PC-9 (cell line): ENCODE results near the gene GLT8D1. TPM values are rescaled to one million over a fixed set of nuclear protein-coding genes. Genes with fewer than 3 reads are reported as not detected.

Experiments used
- BruUV-seq: library from RNA; stranded (reverse); fragments of 400-500 nt; replicated peaks from 2 replicates; lab custom pipeline; 2021; lab: Mats Ljungman, UMichigan
- CTCF ChIA-PET: fragments of 300-600 bp; sonication (Branson Sonifier 250); formaldehyde crosslinking; loops from one replicate; lab custom pipeline; 2022; ENCODE audit warnings: antibody characterized with exemption; lab: Charles Lee
- POLR2A ChIA-PET: fragments of 300-600 bp; sonication (Branson Sonifier 250); formaldehyde crosslinking; loops from one replicate; lab custom pipeline; 2022; ENCODE audit warnings: antibody characterized with exemption; ENCODE audit not compliant: unreplicated experiment; lab: Charles Lee
- DNase-seq, 2 experiments: peaks; one replicate each; pipeline versions ENCODE4 v3.0.0 to v3.0.0-alpha.2; 2015 to 2022; ENCODE audit warnings: mixed read lengths in 1 of 2
- H2AFZ ChIP-seq: fragments of 200-600 bp; sonication (generic); 2 replicates; pipeline ENCODE4 v1.8.1; 2017; ENCODE audit warnings: antibody characterized with exemption
- H3F3A ChIP-seq: fragments of 200-600 bp; sonication (generic); 2 replicates; pipeline ENCODE4 v1.8.1; 2017; ENCODE audit warnings: antibody characterized with exemption, mild to moderate bottlenecking, low read depth; ENCODE audit not compliant: insufficient read depth
- H3K27ac ChIP-seq: fragments of 200-600 bp; sonication (generic); 2 replicates; pipeline ENCODE4 v1.6.1; 2016; ENCODE audit warnings: mixed run types
- H3K27me3 ChIP-seq: fragments of 200-600 bp; sonication (generic); 2 replicates; pipeline ENCODE4 v1.6.1; 2016; ENCODE audit warnings: low read depth, mixed run types; ENCODE audit not compliant: insufficient read depth
- H3K36me3 ChIP-seq: fragments of 200-600 bp; sonication (generic); 2 replicates; pipeline ENCODE4 v1.6.1; 2016; ENCODE audit warnings: low read depth, mixed run types
- H3K4me1 ChIP-seq: fragments of 200-600 bp; sonication (generic); replicated peaks from 2 replicates; pipeline ENCODE4 v1.6.1; 2016; ENCODE audit warnings: mixed run types; ENCODE audit not compliant: insufficient read depth
- H3K4me2 ChIP-seq: fragments of 200-600 bp; sonication (generic); 2 replicates; pipeline ENCODE4 v1.6.1; 2017; ENCODE audit warnings: mixed run types
- H3K4me3 ChIP-seq: fragments of 200-600 bp; sonication (generic); 2 replicates; pipeline ENCODE4 v1.6.1; 2016; ENCODE audit warnings: mixed run types
- H3K79me2 ChIP-seq: fragments of 200-600 bp; sonication (generic); 2 replicates; pipeline ENCODE4 v1.6.1; 2017; ENCODE audit warnings: low read depth, mixed run types
- H3K9me2 ChIP-seq: fragments of 200-600 bp; sonication (generic); 2 replicates; pipeline ENCODE4 v1.8.1; 2017; ENCODE audit warnings: mild to moderate bottlenecking; ENCODE audit not compliant: insufficient read depth
- H3K9me3 ChIP-seq: fragments of 200-600 bp; sonication (generic); 2 replicates; pipeline ENCODE4 v1.8.1; 2016; ENCODE audit warnings: low read depth; ENCODE audit not compliant: insufficient read depth
- H4K20me1 ChIP-seq: fragments of 200-600 bp; sonication (generic); 2 replicates; pipeline ENCODE4 v1.8.1; 2017; ENCODE audit not compliant: insufficient read depth
- CTCF ChIP-seq: fragments of 200-600 bp; sonication (generic); conservative IDR thresholded peaks from 2 replicates; pipeline ENCODE4 v1.6.1; 2017; ENCODE audit warnings: mixed run types, antibody characterized with exemption, mild to moderate bottlenecking, moderate library complexity
- EZH2 ChIP-seq: fragments of 200-600 bp; sonication (generic); IDR thresholded peaks from 2 replicates; pipeline ENCODE4 v1.8.0; 2017; ENCODE audit warnings: antibody characterized with exemption, low read depth
- intact Hi-C: fragments of 100-400 bp; cut with micrococcal nuclease; formaldehyde crosslinking; loops from one replicate; pipeline ENCODE4 v1.10.0; 2022; ENCODE audit not compliant: unreplicated experiment
- total RNA-seq: library from RNA; stranded (reverse); gene quantifications from 2 replicates; pipeline ENCODE4 v1.2.3, GENCODE V29; 2021

Gene GLT8D1
- total RNA-seq, 1 experiment from 2014 or later = 48.6 TPM

GRCh38 chr3:52694528-52695189 lies 10.9 kb downstream of the GLT8D1 start:
- no peak overlapping the region for H3K4me3 ChIP-seq
- no peak overlapping the region for H3K4me2 ChIP-seq
- H3K9me3 ChIP-seq = no peaks in the 10 kb centered on the region
- H3F3A ChIP-seq = peaks cover 87% of the 10 kb centered on the region
- H3K4me1 ChIP-seq = no peaks in the 10 kb centered on the region
- H3K27me3 ChIP-seq = no peaks in the 10 kb centered on the region
- TF ChIP-seq CTCF = no peak
- no peak for TF ChIP-seq EZH2
- intact Hi-C loops = no loop called here
- ChIA-PET CTCF (no interaction called here), POLR2A (interaction anchor here (0.7 kb wide), 1 partner anchor 17 kb away, joined by 3 read pairs; no protein-coding TSS in a partner anchor)
- H2AFZ ChIP-seq = no peak overlapping the region
- peaks cover 51% of the 10 kb centered on the region for H3K36me3 ChIP-seq
- peaks cover 39% of the 10 kb centered on the region for H4K20me1 ChIP-seq
- H3K27ac ChIP-seq = no peak overlapping the region
- H3K9me2 ChIP-seq = no peaks in the 10 kb centered on the region
- no peak for DNase-seq
- peaks cover 16% of the 10 kb centered on the region for H3K79me2 ChIP-seq
- BruUV-seq = no TSS peak

- Histone ChIP-seq H3K4me3 (no peak overlapping the region), H3K27ac (no peak overlapping the region), H3K4me1 (peaks cover 11% of the 10 kb centered on the region), H2AFZ (no peak overlapping the region), H3K27me3 (no peaks in the 10 kb centered on the region), H3K9me3 (no peaks in the 10 kb centered on the region), H3K9me2 (no peaks in the 10 kb centered on the region), H3K36me3 (peaks cover 66% of the 10 kb centered on the region), H3K4me2 (no peak overlapping the region), H3F3A (peaks cover 88% of the 10 kb centered on the region), H3K79me2 (peaks cover 32% of the 10 kb centered on the region), H4K20me1 (peaks cover 53% of the 10 kb centered on the region)
- CTCF ChIA-PET = no interaction called here
- TF ChIP-seq CTCF (no peak), EZH2 (no peak)
- no peak for DNase-seq
- BruUV-seq = no TSS peak
- intact Hi-C loops = no loop called here
- POLR2A ChIA-PET = interaction anchor here (0.7 kb wide), 1 partner anchor 32 kb away, joined by 3 read pairs; no protein-coding TSS in a partner anchor
These were observed 12.5 kb downstream of the GLT8D1 start for GRCh38 chr3:52693071-52693470.

GRCh38 chr3:52690560-52690959 lies 15.0 kb downstream of the GLT8D1 start:
- Histone ChIP-seq H3K9me3 (no peaks in the 10 kb centered on the region), H3K27ac (no peak overlapping the region), H3K4me2 (no peak overlapping the region), H3K27me3 (no peaks in the 10 kb centered on the region), H3K4me3 (no peak overlapping the region), H3K79me2 (peaks cover 54% of the 10 kb centered on the region), H3K9me2 (no peaks in the 10 kb centered on the region), H3F3A (peaks cover 86% of the 10 kb centered on the region), H2AFZ (no peak overlapping the region), H3K4me1 (peaks cover 23% of the 10 kb centered on the region), H3K36me3 (peaks cover 79% of the 10 kb centered on the region), H4K20me1 (peaks cover 60% of the 10 kb centered on the region)
- ChIA-PET CTCF (no interaction called here), POLR2A (no interaction called here)
- no TSS peak for BruUV-seq
- DNase-seq = no peak
- intact Hi-C loops = no loop called here
- TF ChIP-seq EZH2 = no peak
- no peak for TF ChIP-seq CTCF
